Measurements from ENCODE around the gene SAMHD1. TPM values are rescaled to one million over a fixed set of nuclear protein-coding genes. Genes with fewer than 3 reads are reported as not detected.

Gene SAMHD1
- polyA plus RNA-seq, 1 donor from 2014 or later: 22.2 TPM

GRCh38 chr20:36851490-36851889 is 100.0 kb downstream of the SAMHD1 start:
- no peak overlapping the region for H3K27ac ChIP-seq (ENCODE audit: low read length)

GRCh38 chr20:36850759-36851158 is 100.7 kb downstream of the SAMHD1 start:
- Histone ChIP-seq H3K36me3 (ENCODE audit: insufficient read depth, low read length) (no peaks in the 10 kb centered on the region), H3K27ac (ENCODE audit: low read length) (no peak overlapping the region), H3K9me2 (ENCODE audit: insufficient read depth, low read length) (no peaks in the 10 kb centered on the region), H3K9ac (ENCODE audit: low read length) (no peak overlapping the region), H4K20me1 (ENCODE audit: insufficient read depth) (peaks cover 22% of the 10 kb centered on the region), H2AFZ (ENCODE audit: low read depth, low read length) (no peak overlapping the region), H3F3A (ENCODE audit: insufficient read depth, low read length, poor library complexity, severe bottlenecking) (no peaks in the 10 kb centered on the region), H3K9me3 (ENCODE audit: low read length) (peaks cover 4% of the 10 kb centered on the region), H3K4me3 (ENCODE audit: low read length) (no peak overlapping the region), H3K27me3 (ENCODE audit: insufficient read depth, low read depth, low read length) (no peaks in the 10 kb centered on the region), H3K79me2 (replicated peaks; ENCODE audit: insufficient read depth, low read length) (peaks cover 48% of the 10 kb centered on the region), H3K4me2 (ENCODE audit: low read length) (no peak overlapping the region)
- no peak for TF ChIP-seq SMC3 (conservative IDR thresholded peaks at IDR 0.05; ENCODE audit: poor library complexity)
- TF ChIP-seq REST (IDR thresholded peaks at IDR 0.05; ENCODE audit: borderline replicate concordance): no peak
- no peak for TF ChIP-seq CTCF (IDR thresholded peaks at IDR 0.05; ENCODE audit: poor library complexity, severe bottlenecking)

More at GRCh38 chr20:36851490-36851889, 100.0 kb downstream of the SAMHD1 start:
- Histone ChIP-seq H3K79me2 (replicated peaks; ENCODE audit: insufficient read depth, low read length) (peaks cover 55% of the 10 kb centered on the region), H3F3A (ENCODE audit: insufficient read depth, low read length, poor library complexity, severe bottlenecking) (no peaks in the 10 kb centered on the region), H3K4me3 (ENCODE audit: low read length) (no peak overlapping the region), H3K9me3 (ENCODE audit: low read length) (peaks cover 4% of the 10 kb centered on the region), H3K9ac (ENCODE audit: low read length) (no peak overlapping the region), H3K9me2 (ENCODE audit: insufficient read depth, low read length) (no peaks in the 10 kb centered on the region), H3K27me3 (ENCODE audit: insufficient read depth, low read depth, low read length) (no peaks in the 10 kb centered on the region), H3K4me2 (ENCODE audit: low read length) (no peak overlapping the region), H2AFZ (ENCODE audit: low read depth, low read length) (no peak overlapping the region), H4K20me1 (ENCODE audit: insufficient read depth) (peaks cover 29% of the 10 kb centered on the region), H3K36me3 (ENCODE audit: insufficient read depth, low read length) (no peaks in the 10 kb centered on the region)
- TF ChIP-seq POLR2AphosphoS5 (IDR thresholded peaks at IDR 0.05): no peak
- no peak for TF ChIP-seq SMC3 (conservative IDR thresholded peaks at IDR 0.05; ENCODE audit: poor library complexity)
- no peak for TF ChIP-seq EZH2 (IDR thresholded peaks at IDR 0.05; ENCODE audit: borderline replicate concordance, insufficient read depth, low read length, poor library complexity, severe bottlenecking)
- no peak for TF ChIP-seq REST (IDR thresholded peaks at IDR 0.05; ENCODE audit: borderline replicate concordance)
- TF ChIP-seq EP300 (conservative IDR thresholded peaks at IDR 0.05; ENCODE audit: poor library complexity, severe bottlenecking): no peak
- no peak for TF ChIP-seq CTCF (IDR thresholded peaks at IDR 0.05; ENCODE audit: poor library complexity, severe bottlenecking)
- TF ChIP-seq RAD21 (conservative IDR thresholded peaks at IDR 0.05): no peak
- no peak for TF ChIP-seq MXI1 (conservative IDR thresholded peaks at IDR 0.05; ENCODE audit: poor library complexity, severe bottlenecking)
- no peak for TF ChIP-seq TAF1 (IDR thresholded peaks at IDR 0.05; ENCODE audit: low read depth)
